AG04449 (cell line): Measurements from ENCODE around the gene PJA2.
"Not testable (repeated sequence)": the region's sequence is repeated elsewhere in the genome, so short reads cannot be mapped to it uniquely, and the experiment has no call there.

Source experiments
- CTCF ChIA-PET: fragments of 350-600 bp; formaldehyde crosslinking; extraction: SDS; loops from one replicate; lab custom pipeline; 2021; ENCODE audit warnings: antibody characterized with exemption; lab: Yijun Ruan, JAX
- POLR2A ChIA-PET: fragments of 400-600, 350-600 bp; formaldehyde crosslinking; extraction: SDS; loops from one replicate; lab custom pipeline; 2020; ENCODE audit warnings: antibody characterized with exemption, inconsistent platforms; lab: Yijun Ruan, JAX
- DNase-seq: peaks from one replicate; pipeline ENCODE4 v3.0.0-alpha.2; 2010; ENCODE audit warnings: low read depth, low spot score
- H3K4me3 ChIP-seq: 2 replicates; pipeline ENCODE4 v1.5.1; 2011; ENCODE audit warnings: low read depth, mild to moderate bottlenecking, control low read depth, low read length
- TF ChIP-seq, protein P1 (sequence below): IDR thresholded peaks from one replicate; pipeline ENCODE4 v1.5.1; 2011; ENCODE audit warnings: mild to moderate bottlenecking, moderate library complexity, low read length, control low read depth, inconsistent platforms; ENCODE audit not compliant: insufficient read depth; ENCODE audit errors: missing control alignments

PJA2 gene

DNA sequence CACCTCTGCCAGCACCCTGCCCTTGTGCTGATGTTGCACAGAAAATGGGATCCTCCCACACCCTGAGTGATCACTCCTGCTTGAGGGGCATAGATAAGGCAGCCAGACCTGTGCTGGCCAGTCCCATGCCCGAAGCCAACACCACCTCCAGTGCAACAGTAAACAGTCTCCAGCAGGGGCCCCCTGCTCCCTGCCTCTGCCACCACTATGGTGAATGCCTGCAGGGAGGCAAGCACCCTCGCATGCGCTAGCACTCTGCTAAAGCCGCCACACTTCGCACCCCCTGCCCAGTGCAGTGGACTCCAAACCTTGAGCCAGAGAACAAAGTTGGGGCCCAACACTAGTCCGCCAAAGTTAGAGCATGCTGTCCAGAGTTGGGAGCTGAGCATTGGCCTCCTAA, 118.7 kb downstream of the PJA2 start:
- ChIA-PET CTCF (no interaction called here), POLR2A (no interaction called here)
- no peak overlapping the region for H3K4me3 ChIP-seq
- TF ChIP-seq, protein P1, sequence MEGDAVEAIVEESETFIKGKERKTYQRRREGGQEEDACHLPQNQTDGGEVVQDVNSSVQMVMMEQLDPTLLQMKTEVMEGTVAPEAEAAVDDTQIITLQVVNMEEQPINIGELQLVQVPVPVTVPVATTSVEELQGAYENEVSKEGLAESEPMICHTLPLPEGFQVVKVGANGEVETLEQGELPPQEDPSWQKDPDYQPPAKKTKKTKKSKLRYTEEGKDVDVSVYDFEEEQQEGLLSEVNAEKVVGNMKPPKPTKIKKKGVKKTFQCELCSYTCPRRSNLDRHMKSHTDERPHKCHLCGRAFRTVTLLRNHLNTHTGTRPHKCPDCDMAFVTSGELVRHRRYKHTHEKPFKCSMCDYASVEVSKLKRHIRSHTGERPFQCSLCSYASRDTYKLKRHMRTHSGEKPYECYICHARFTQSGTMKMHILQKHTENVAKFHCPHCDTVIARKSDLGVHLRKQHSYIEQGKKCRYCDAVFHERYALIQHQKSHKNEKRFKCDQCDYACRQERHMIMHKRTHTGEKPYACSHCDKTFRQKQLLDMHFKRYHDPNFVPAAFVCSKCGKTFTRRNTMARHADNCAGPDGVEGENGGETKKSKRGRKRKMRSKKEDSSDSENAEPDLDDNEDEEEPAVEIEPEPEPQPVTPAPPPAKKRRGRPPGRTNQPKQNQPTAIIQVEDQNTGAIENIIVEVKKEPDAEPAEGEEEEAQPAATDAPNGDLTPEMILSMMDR: no peak
- DNase-seq: no peak

DNA sequence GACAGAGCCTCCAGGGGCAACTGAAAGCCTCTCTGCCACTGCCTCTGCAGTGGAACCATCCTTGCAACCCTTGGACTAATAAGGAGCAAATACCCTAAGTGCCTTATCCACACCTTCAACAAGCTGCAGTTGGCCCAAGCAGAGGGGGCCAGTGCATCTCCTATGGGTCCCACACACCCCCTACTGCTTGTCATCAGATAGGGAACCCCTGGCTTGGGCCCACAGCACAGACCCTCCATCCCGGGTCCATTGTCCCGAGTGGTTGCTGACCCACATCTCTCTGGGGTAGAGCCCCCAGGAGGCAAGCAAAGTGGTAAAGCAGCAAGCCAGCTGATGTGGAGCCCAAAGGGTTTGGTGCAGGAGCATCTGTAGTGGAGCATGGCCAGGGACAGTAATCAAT, 119.5 kb downstream of the PJA2 start:
- POLR2A ChIA-PET: no interaction called here
- TF ChIP-seq, protein P1: no peak
- CTCF ChIA-PET: no interaction called here
- no peak overlapping the region for H3K4me3 ChIP-seq
- DNase-seq: no peak

DNA sequence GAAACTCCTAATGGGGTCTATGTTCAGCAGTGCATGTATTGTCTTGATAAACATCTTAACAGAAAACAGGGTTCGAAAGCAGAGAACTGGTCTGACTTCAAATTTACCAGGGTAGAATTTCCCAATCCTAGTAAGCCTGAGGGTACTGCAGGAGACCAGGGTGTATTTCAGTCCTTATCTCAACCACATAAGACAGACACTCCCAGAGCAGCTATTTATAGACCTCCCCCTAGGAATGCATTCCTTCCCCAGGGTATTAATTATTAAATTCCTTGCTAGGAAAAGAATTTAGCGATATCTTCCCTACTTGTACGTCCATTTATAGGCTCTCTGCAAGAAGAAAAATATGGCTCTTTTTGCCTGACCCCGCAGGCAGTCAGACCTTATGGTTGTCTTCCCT, 123.1 kb downstream of the PJA2 start:
- H3K4me3 ChIP-seq, DNase-seq, POLR2A ChIA-PET, CTCF ChIA-PET: not testable (repeated sequence)
